ENCODE data around the gene CEACAM1. TPM values are rescaled to one million over a fixed set of nuclear protein-coding genes. Genes with fewer than 3 reads are reported as not detected.

CEACAM1 gene
- total and polyA plus RNA-seq, 2 of the 13 experiments (the other 11 are each of a cell fraction or from before 2014, with no cell fraction given): 13.5 to 332 TPM

GRCh38 chr19:42529248-42529764 lies 1.0 kb upstream of the CEACAM1 start (continued):
- TF ChIP-seq FUBP1 (CRISPR knock-in tag; IDR thresholded peaks at IDR 0.05; ENCODE audit: borderline replicate concordance) (no peak), HDAC2 (CRISPR knock-in tag; IDR thresholded peaks at IDR 0.05) (peak; percentile 23; the same call in 1 of the 2 replicates), RELA (CRISPR knock-in tag; IDR thresholded peaks at IDR 0.05) (no peak), SKI (IDR thresholded peaks at IDR 0.05; ENCODE audit: partially characterized antibody) (no peak), KIAA2018 (CRISPR knock-in tag; IDR thresholded peaks at IDR 0.05; ENCODE audit: borderline replicate concordance) (no peak), AGO1 (IDR thresholded peaks at IDR 0.05; ENCODE audit: low read depth, low read length, poor library complexity, severe bottlenecking) (no peak), ZNF747 (CRISPR knock-in tag; IDR thresholded peaks at IDR 0.05; ENCODE audit: borderline replicate concordance) (no peak), TGIF2 (CRISPR knock-in tag; IDR thresholded peaks at IDR 0.05) (no peak), ZNF878 (CRISPR knock-in tag; IDR thresholded peaks at IDR 0.05) (no peak), SATB2 (CRISPR knock-in tag; IDR thresholded peaks at IDR 0.05) (no peak), ZNF292 (CRISPR knock-in tag; IDR thresholded peaks at IDR 0.05; ENCODE audit: borderline replicate concordance, low read depth) (no peak), MAFK (conservative IDR thresholded peaks at IDR 0.05 in 1 of 2, IDR thresholded peaks at IDR 0.05 in 1 of 2; ENCODE audit: low read length in 2 of 2) (no peak), ZNF770 (CRISPR knock-in tag; IDR thresholded peaks at IDR 0.05) (no peak; the same call in 1 of the 2 replicates)

All from HepG2 (cell line).